GM10248 (cell line): ENCODE data around the gene VDR.

Experiments
- CTCF ChIA-PET: fragments of 300-600 bp; sonication (Branson Sonifier 250); formaldehyde crosslinking; extraction: SDS; loops from one replicate; lab custom pipeline; 2021; ENCODE audit warnings: antibody characterized with exemption; lab: Yijun Ruan, JAX
- POLR2A ChIA-PET: fragments of 350-650 bp; sonication (Branson Sonifier 250); formaldehyde crosslinking; extraction: SDS; loops from one replicate; lab custom pipeline; 2020; ENCODE audit warnings: antibody characterized with exemption; lab: Yijun Ruan, JAX
- DNase-seq: peaks from one replicate; pipeline ENCODE4 v3.0.0; 2012; ENCODE audit errors: extremely low spot score
- TF ChIP-seq, protein P1 (sequence below): IDR thresholded peaks from 2 replicates; pipeline ENCODE4 v1.5.1; 2012; ENCODE audit warnings: mild to moderate bottlenecking, low read depth; ENCODE audit errors: extremely low read depth, missing control alignments, control extremely low read depth

The VDR gene

GRCh38 chr12:47864646-47865235 is 40.1 kb downstream of the VDR start:
- DNase-seq = no peak
- CTCF ChIA-PET = interaction anchor here (1.0 to 1.4 kb wide), 6 partner anchors 10 to 150 kb away, joined by 3 to 5 read pairs (median 4); no protein-coding TSS in a partner anchor
- TF ChIP-seq, protein P1, sequence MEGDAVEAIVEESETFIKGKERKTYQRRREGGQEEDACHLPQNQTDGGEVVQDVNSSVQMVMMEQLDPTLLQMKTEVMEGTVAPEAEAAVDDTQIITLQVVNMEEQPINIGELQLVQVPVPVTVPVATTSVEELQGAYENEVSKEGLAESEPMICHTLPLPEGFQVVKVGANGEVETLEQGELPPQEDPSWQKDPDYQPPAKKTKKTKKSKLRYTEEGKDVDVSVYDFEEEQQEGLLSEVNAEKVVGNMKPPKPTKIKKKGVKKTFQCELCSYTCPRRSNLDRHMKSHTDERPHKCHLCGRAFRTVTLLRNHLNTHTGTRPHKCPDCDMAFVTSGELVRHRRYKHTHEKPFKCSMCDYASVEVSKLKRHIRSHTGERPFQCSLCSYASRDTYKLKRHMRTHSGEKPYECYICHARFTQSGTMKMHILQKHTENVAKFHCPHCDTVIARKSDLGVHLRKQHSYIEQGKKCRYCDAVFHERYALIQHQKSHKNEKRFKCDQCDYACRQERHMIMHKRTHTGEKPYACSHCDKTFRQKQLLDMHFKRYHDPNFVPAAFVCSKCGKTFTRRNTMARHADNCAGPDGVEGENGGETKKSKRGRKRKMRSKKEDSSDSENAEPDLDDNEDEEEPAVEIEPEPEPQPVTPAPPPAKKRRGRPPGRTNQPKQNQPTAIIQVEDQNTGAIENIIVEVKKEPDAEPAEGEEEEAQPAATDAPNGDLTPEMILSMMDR = no peak
- POLR2A ChIA-PET = interaction anchor here (0.7 kb wide), 1 partner anchor 47 kb away, joined by 3 read pairs; no protein-coding TSS in a partner anchor

DNA sequence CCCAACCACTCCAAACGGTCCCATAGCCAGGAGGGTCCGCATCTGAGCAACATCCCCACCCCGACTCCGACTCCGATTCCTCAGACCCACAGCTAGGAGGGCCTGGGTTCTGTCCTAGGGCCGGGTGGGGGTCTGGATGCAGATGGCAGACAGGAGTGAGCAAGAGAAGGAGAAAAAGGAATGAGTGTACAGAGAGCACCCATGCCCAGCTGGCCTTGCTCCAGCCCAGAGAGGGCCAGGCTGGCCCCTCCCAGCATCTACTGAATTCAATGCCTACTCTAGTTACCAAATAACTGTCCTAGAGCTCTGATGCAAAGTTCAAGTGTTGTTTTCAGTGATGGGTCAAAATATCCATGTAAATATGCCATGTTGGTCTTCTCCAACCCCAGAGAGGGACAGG is 40.8 kb downstream of the VDR start:
- TF ChIP-seq, protein P1 = no peak
- POLR2A ChIA-PET = no interaction called here
- CTCF ChIA-PET = interaction anchor here (1.0 to 4.5 kb wide), 6 partner anchors 15 to 307 kb away, joined by 3 to 24 read pairs (median 4); no protein-coding TSS in a partner anchor
- no peak for DNase-seq

- no peak for DNase-seq
- CTCF ChIA-PET = interaction anchor here (1.0 to 4.5 kb wide), 8 partner anchors 9 to 307 kb away, joined by 3 to 24 read pairs (median 4); no protein-coding TSS in a partner anchor
- TF ChIP-seq, protein P1 = no peak
- POLR2A ChIA-PET = no interaction called here
These were observed 41.3 kb downstream of the VDR start for GRCh38 chr12:47863467-47863866.

- POLR2A ChIA-PET = interaction anchor here (0.6 kb wide), 1 partner anchor 47 kb away, joined by 6 read pairs; no protein-coding TSS in a partner anchor
- CTCF ChIA-PET = interaction anchor here (1.0 to 4.5 kb wide), 8 partner anchors 9 to 308 kb away, joined by 3 to 24 read pairs (median 4); partner anchors contain the start of gene VDR
- no peak for DNase-seq
- TF ChIP-seq, protein P1 = no peak
These were observed 41.9 kb downstream of the VDR start for GRCh38 chr12:47862881-47863280.

DNA sequence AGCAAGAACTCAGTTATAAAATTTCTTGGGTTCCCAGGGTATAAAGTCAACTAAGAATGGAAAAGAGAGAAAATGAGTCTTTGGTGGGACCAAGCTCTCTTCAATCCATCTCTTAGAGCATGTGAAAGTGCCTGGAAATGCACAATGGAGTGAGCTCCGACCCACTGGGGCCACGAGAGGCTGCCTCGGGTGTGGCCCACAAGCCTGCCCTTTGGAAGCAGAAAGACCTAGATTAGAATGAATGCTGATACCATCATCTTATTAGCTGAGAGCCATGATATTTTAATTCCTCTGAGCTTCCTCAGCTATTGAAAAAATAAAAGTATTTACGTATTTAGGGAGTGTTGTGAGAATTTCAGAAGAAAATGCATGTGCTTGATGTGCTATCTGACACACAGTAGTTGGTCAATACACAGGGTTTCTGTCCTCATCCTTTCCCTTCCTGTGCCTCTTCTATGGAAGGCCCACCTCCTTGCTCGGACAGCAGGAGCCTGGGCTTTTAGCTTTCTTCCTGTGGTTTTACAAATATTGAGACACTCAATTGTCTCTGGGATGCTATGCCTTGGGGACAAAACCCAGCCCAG is 42.5 kb downstream of the VDR start:
- TF ChIP-seq, protein P1 = no peak
- CTCF ChIA-PET = interaction anchor here (1.1 to 4.5 kb wide), 7 partner anchors 10 to 101 kb away, joined by 3 to 24 read pairs (median 5); partner anchors contain the start of genes TMEM106C and VDR
- POLR2A ChIA-PET = interaction anchor here (0.6 kb wide), 1 partner anchor 46 kb away, joined by 6 read pairs; no protein-coding TSS in a partner anchor
- DNase-seq = no peak

GRCh38 chr12:47860873-47861272 is 43.9 kb downstream of the VDR start:
- no peak for DNase-seq
- ChIA-PET CTCF (interaction anchor here (1.1 to 4.5 kb wide), 10 partner anchors 8 to 118 kb away, joined by 3 to 24 read pairs (median 4); partner anchors contain the start of genes TMEM106C and VDR), POLR2A (no interaction called here)
- TF ChIP-seq, protein P1 = no peak
